Right renal cortex interstitium (tissue), 3 donors: ENCODE measurements around the gene NKAIN1. TPM values are rescaled to one million over a fixed set of nuclear protein-coding genes. Genes with fewer than 3 reads are reported as not detected.
"Not testable (repeated sequence)": the region's sequence is repeated elsewhere in the genome, so short reads cannot be mapped to it uniquely, and the experiment has no call there.

ENCODE experiments used
- DNase-seq, 3 donors: peaks; one replicate each; pipeline ENCODE4 v3.0.0-alpha.2; 2013; ENCODE audit warnings: low read depth in 3 of 3, low spot score in 2 of 3
- polyA plus RNA-seq, 3 donors: library from polyadenylated mRNA; unstranded; fragments of 120-200 nt; gene quantifications; one replicate each; pipeline ENCODE4 v1.2.1, GENCODE V29; 2013; ENCODE audit not compliant: insufficient read length in 3 of 3

The NKAIN1 gene
- polyA plus RNA-seq, 3 donors, result 3.4 to 3.9 (median 3.5) TPM

DNA sequence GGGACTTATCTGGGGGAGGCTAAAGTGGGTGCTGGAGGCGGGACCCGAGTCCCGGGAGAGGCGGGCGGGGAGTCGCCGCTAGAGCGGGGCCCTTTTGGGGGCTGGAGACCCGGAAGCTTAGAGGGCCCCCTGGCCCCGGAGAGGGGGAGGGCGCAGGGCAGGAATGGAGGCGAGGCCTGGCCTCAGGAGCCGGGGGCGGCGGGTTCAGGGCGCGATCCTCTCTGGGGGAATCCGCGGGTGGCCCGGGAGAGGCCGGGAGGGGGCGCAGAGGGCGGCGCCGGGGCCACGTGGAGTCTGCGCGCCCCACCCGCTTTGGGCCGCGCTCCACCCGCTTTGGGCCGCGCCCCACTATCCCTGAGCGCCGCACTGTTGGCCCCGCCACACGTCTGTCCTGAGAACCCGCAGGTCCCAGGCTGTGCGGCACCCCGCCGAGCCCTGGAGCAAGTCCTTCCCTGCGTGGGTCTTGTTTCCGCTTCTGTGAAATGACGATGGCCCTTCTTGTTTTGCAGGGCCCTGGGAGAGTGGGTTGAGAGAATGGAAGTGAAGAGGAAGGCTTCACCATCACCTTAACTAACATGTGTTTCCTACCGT, 84.4 kb downstream of the NKAIN1 start:
- DNase-seq, result peak in 1 of 3 donors; percentile 25

DNA sequence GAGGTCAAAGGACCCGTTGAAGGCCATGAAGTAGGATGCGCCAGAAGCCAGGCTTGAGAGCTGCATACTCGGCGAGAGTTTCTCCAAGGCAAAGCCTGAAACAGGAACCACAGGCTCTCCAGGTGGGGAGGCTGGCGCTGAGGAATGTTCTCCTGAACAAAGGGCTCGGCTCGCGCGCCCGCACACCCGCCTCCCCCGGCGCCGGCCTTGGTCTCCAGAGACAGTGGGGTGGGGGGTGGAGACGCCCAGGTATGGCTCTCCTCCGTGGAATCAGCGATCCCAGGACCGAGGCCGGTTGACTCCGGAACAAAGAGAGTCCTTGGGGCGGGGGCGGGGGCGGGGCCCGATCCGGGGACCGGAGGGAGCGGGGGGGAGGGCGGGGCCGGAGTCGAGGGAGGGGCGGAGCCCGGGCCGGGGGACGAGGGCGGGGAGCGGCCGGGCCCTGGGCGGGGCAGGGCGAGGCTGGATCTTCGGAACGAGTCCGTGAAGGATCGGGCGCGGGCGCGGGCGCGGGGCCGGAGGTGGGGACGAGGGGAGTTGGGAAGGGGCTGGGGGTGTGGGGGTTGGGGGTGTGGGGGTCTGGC, 85.0 kb downstream of the NKAIN1 start:
- peak; percentile 63 to 77 (median 73) for DNase-seq

DNA sequence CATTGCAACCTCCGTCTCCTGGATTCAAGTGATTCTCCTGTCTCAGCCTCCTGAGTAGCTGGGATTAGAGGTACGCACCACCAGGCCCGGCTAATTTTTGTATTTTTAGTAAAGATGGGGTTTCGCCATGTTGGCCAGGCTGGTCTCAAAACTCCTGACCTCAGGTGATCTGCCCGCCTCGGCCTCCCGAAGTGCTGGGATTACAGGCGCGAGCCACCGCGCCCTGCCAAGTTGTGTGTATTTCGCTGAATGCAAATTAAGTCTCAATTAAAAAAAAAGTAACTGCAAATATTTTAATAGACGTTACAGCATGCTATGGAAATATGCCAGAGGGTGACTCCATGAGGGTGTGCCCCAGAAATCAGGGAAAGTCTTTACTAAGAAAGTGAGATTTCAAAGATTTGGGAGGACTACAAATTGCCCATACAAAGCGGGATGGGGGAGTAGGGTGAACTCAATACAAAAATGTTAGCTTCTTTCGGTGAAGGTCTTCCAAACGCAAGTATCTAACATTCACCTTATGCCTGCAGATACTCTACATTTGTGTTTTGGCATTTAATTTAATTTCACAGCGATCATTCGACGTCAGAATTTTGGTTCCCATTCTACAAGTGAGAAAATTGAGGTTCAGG, 85.6 kb downstream of the NKAIN1 start:
- DNase-seq, result no peak

GRCh38 chr1:31153423-31153822, 86.3 kb downstream of the NKAIN1 start:
- DNase-seq, result no peak

GRCh38 chr1:31152181-31152795, 87.4 kb downstream of the NKAIN1 start:
- no peak for DNase-seq

DNA sequence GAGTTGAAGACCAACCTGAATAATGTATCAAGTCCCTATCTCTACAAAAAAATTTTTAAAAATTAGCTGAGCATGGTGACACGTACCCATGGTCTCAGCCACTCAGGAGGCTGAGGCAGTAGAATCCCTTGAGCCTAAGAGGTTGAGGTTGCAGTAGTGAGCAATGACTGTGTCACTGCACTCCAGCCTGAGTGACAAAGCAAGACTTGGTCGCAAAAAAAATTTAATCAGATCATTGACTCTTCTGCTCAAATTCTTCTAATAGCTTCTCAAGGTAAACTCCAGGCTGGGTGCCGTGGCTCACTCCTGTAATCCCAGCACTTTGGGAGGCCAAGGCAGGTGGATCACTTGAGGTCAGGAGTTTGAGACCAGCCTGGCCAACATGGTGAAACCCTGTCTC, 88.3 kb downstream of the NKAIN1 start:
- no peak for DNase-seq

GRCh38 chr1:31148409-31148808, 91.3 kb downstream of the NKAIN1 start:
- DNase-seq, result no peak

- DNase-seq, result no peak
These were observed 94.0 kb downstream of the NKAIN1 start for GRCh38 chr1:31145648-31146047.

DNA sequence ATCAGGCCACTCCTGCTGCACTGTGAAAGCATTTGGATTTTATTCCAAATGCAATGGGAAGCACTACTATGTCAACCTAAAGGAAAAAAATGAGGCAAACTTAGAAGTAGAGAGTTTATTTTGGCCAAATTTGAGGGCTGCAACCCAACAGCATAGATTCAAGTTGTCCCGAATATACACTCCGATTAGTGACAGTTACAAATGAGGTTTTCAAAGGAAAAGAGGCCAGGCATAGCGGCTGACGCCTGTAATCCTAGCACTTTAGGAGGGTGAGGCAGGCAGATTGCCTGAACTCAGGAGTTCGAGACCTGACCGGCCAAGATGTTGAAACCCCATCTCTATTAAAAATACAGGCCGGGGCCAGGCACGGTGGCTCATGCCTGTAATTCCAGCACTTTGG, 95.2 kb downstream of the NKAIN1 start:
- DNase-seq, result no peak

- no peak for DNase-seq
These were observed 96.2 kb downstream of the NKAIN1 start for GRCh38 chr1:31143455-31143854.

DNA sequence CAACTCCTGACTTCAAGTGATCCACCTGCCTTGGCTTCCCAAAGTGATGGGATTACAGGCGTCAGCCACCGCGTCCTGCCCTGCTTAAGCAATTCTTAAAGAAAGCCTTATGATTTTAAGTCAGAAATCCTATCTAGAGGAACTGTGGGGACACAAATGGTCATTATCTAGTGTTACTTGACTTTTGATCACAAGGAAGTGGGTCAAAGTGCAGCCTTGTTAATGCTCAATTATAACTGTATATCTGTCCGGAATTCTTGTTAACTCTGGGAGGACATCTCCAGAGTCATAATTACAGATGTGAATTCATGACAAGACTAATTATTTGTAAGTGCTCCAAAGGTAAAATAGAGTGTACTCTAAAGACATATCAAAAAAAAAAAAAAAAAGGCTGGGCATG, 97.3 kb downstream of the NKAIN1 start:
- DNase-seq, result no peak

- DNase-seq, result no peak
These were observed 99.4 kb downstream of the NKAIN1 start for GRCh38 chr1:31140299-31140698.

DNA sequence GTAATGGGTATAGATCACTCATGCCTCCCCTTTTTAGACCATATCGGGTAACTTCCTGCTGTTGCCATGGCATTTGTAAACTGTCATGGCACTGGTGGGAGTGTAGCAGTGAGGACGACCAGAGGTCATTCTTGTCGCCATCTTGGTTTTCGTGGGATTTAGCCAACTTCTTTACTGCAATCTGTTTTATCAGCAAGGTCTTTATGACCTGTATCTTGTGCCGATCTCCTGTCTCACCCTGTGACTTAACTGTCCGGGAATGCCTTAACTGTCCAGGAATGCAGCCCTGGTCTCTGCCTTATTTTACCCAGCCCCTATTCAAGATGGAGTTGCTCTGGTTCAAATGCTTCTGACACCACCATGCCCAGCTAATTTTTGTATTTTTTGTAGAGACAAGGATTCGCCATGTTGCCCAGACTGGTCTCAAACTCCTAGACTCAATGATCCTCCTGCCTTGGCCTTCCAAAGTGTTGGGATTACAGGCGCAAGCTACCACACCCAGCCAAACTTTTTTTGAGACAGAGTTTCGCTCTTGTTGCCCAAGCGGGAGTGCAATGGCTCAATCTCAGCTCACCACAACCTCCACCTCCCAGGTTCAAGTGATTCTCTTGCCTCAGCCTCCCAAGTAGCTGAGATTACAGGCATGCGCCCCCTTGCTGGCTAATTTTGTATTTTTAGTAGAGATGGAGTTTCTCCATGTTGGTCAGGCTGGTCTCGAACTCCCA, 100.7 kb downstream of the NKAIN1 start:
- DNase-seq, result not testable (repeated sequence)

DNA sequence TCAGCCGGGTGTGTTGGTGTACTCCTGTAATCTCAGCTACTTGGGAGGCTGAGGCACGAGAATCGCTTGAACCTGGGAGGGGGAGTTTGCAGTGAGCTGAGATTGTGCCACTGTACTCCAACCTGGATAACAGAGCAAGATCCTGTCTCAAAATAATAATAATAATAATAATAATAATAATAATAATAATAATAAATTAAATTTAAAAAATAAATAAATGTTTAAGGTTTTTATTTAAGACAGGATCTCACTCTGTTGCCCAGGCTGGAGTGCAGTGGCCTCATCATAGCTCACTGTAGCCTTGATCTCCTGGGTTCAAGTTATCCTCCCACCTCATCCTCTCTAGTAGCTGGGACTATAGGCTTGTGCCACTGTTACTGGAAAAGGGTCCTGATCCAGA, 101.8 kb downstream of the NKAIN1 start:
- not testable (repeated sequence) for DNase-seq

- DNase-seq, result no peak
These were observed 103.6 kb downstream of the NKAIN1 start for GRCh38 chr1:31135973-31136600.

DNA sequence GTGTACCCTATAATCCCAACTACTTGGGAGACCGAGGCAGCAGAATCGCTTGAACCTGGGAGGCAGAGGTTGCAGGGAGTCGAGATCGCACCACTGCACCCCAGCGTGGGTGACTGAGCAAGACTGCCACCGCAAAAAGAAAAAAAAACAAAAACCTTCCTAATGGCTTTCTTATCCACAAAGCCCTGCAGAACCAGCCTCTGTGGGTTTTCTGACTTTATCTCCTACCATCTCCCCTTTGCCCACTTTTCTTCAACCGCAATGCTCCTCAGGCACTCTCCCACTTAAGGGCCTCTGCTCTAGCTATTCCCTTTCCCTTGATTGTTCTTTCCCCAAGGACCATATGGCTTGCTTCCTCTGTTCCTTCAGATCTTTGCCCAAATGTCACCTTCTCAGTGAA, 106.3 kb downstream of the NKAIN1 start:
- DNase-seq, result no peak

Other genes with a start within 250 kb of the NKAIN1 start
- 100 to 1,000 TPM; 132 to 140 (median 137) TPM for gene PUM1, start 174.2 kb downstream of the NKAIN1 start, polyA plus RNA-seq
- 10 to 100 TPM; 66.8 to 76.8 (median 73.1) TPM for gene SNRNP40, start 56.9 kb upstream of the NKAIN1 start, polyA plus RNA-seq
- gene ZCCHC17, start 57.1 kb upstream of the NKAIN1 start, polyA plus RNA-seq, result 10 to 100 TPM; 51.3 to 56.1 (median 53.9) TPM
- 10 to 100 TPM; 77.2 to 91.3 (median 87.8) TPM for gene FABP3, start 133.2 kb upstream of the NKAIN1 start, polyA plus RNA-seq
- gene SERINC2, start 173.3 kb upstream of the NKAIN1 start, polyA plus RNA-seq, result 10 to 100 TPM; 32.6 to 38.6 (median 35.9) TPM